ENCODE data around the gene BMP10. TPM values are rescaled to one million over a fixed set of nuclear protein-coding genes. Genes with fewer than 3 reads are reported as not detected.

The BMP10 gene
- not detected for total RNA-seq
- polyA plus RNA-seq (2013, experiment 1 of 2), result 0.50 TPM
- polyA plus RNA-seq (2013, experiment 2 of 2), result 0.54 TPM
- long read RNA-seq, experiment 1, result 0 reads
- long read RNA-seq, experiment 2, result 0 reads
- long read RNA-seq, experiment 3, result 0 reads
- long read RNA-seq, experiment 4, result 0 reads

- H3K4me1 Mint-ChIP-seq, result peaks cover 8% of the 10 kb centered on the region
- H3K27ac ChIP-seq (ENCODE audit: low read depth, low read length), result no peak within 1 kb of the TSS
- no peak within 1 kb of the TSS for H3K27ac Mint-ChIP-seq
These were observed at the start of gene BMP10 for GRCh38 chr2:68871159-68871764. Gene BMP10, minus strand, starts transcription at chr2:68871397. Its CDS starts 39 bp downstream, at chr2:68871358.

GRCh38 chr2:68920481-68921170 lies 49.4 kb upstream of the BMP10 start:
- WGBS, 2 experiments (ENCODE audit: insufficient coverage in 1 of 2, insufficient read length in 1 of 2), result 90 to 95% methylated on average over 5 to 6 of the region's 6 CpGs
- H3K27me3 ChIP-seq (ENCODE audit: control insufficient read depth, insufficient read depth, low read length, poor library complexity, severe bottlenecking), result no peaks in the 10 kb centered on the region
- H3K36me3 Mint-ChIP-seq (ENCODE audit: low read depth), result no peaks in the 10 kb centered on the region
- H3K36me3 ChIP-seq (ENCODE audit: control insufficient read depth, insufficient read depth, low read length), result no peaks in the 10 kb centered on the region
- no peaks in the 10 kb centered on the region for H3K9me3 ChIP-seq (ENCODE audit: control insufficient read depth, low read length)
- H3K9ac ChIP-seq (ENCODE audit: extremely low read depth, low read length, poor library complexity, severe bottlenecking), result no peak overlapping the region
- H3K9me3 Mint-ChIP-seq, result no peaks in the 10 kb centered on the region
- H3K4me1 ChIP-seq (ENCODE audit: control insufficient read depth, insufficient read depth, low read length), result no peaks in the 10 kb centered on the region
- H3K4me3 ChIP-seq (ENCODE audit: low read length), result no peak overlapping the region
- TF ChIP-seq CTCF (conservative IDR thresholded peaks at IDR 0.05), result no peak
- no peaks in the 10 kb centered on the region for H3K27me3 Mint-ChIP-seq (ENCODE audit: insufficient read depth)
- H3K27ac ChIP-seq (ENCODE audit: low read depth, low read length), result no peak overlapping the region
- H3K4me3 Mint-ChIP-seq, result no peak overlapping the region
- H3K4me1 Mint-ChIP-seq, result peaks cover 4% of the 10 kb centered on the region
- DNase-seq, result no peak
- no peak overlapping the region for H3K27ac Mint-ChIP-seq

More at GRCh38 chr2:68871159-68871764, at the start of gene BMP10:
- Mint-ChIP-seq H3K9me3 (no peaks in the 10 kb centered on the region), H3K4me3 (no peak within 1 kb of the TSS), H3K27me3 (ENCODE audit: insufficient read depth) (peaks cover 36% of the 10 kb centered on the region), H3K36me3 (ENCODE audit: low read depth) (no peaks in the 10 kb centered on the region)
- Histone ChIP-seq H3K4me1 (ENCODE audit: control insufficient read depth, insufficient read depth, low read length) (no peaks in the 10 kb centered on the region), H3K4me3 (ENCODE audit: low read length) (no peak within 1 kb of the TSS), H3K9ac (ENCODE audit: extremely low read depth, low read length, poor library complexity, severe bottlenecking) (no peak within 1 kb of the TSS), H3K27me3 (ENCODE audit: control insufficient read depth, insufficient read depth, low read length, poor library complexity, severe bottlenecking) (no peaks in the 10 kb centered on the region), H3K9me3 (ENCODE audit: control insufficient read depth, low read length) (no peaks in the 10 kb centered on the region), H3K36me3 (ENCODE audit: control insufficient read depth, insufficient read depth, low read length) (no peaks in the 10 kb centered on the region)
- DNase-seq, result no peak
- WGBS, 2 experiments (ENCODE audit: insufficient coverage in 1 of 2, insufficient read length in 1 of 2), result 89 to 90% methylated on average over 5 to 6 of the region's 6 CpGs
- no peak for TF ChIP-seq CTCF (conservative IDR thresholded peaks at IDR 0.05)

- 93% methylated on average over 7 of the region's 7 CpGs for WGBS, 2 experiments (ENCODE audit: insufficient coverage in 1 of 2, insufficient read length in 1 of 2)
- Histone ChIP-seq H3K9me3 (ENCODE audit: control insufficient read depth, low read length) (no peaks in the 10 kb centered on the region), H3K4me3 (ENCODE audit: low read length) (no peak overlapping the region), H3K4me1 (ENCODE audit: control insufficient read depth, insufficient read depth, low read length) (no peaks in the 10 kb centered on the region), H3K9ac (ENCODE audit: extremely low read depth, low read length, poor library complexity, severe bottlenecking) (no peak overlapping the region), H3K27me3 (ENCODE audit: control insufficient read depth, insufficient read depth, low read length, poor library complexity, severe bottlenecking) (no peaks in the 10 kb centered on the region), H3K27ac (ENCODE audit: low read depth, low read length) (no peak overlapping the region), H3K36me3 (ENCODE audit: control insufficient read depth, insufficient read depth, low read length) (no peaks in the 10 kb centered on the region)
- H3K36me3 Mint-ChIP-seq (ENCODE audit: low read depth), result no peaks in the 10 kb centered on the region
- no peak for TF ChIP-seq CTCF (conservative IDR thresholded peaks at IDR 0.05)
- H3K27me3 Mint-ChIP-seq (ENCODE audit: insufficient read depth), result no peaks in the 10 kb centered on the region
- DNase-seq, result no peak
- H3K9me3 Mint-ChIP-seq, result no peaks in the 10 kb centered on the region
- H3K27ac Mint-ChIP-seq, result no peak overlapping the region
- H3K4me3 Mint-ChIP-seq, result no peak overlapping the region
- peaks cover 8% of the 10 kb centered on the region for H3K4me1 Mint-ChIP-seq
These were observed 47.3 kb upstream of the BMP10 start for GRCh38 chr2:68918497-68918896.

Measured in endodermal cell (in vitro differentiated cells).